ENCODE measurements around the gene TADA3.
A peak's percentile ranks its signal among the peaks of the same experiment; 100 is the strongest.

The TADA3 gene, protein sequence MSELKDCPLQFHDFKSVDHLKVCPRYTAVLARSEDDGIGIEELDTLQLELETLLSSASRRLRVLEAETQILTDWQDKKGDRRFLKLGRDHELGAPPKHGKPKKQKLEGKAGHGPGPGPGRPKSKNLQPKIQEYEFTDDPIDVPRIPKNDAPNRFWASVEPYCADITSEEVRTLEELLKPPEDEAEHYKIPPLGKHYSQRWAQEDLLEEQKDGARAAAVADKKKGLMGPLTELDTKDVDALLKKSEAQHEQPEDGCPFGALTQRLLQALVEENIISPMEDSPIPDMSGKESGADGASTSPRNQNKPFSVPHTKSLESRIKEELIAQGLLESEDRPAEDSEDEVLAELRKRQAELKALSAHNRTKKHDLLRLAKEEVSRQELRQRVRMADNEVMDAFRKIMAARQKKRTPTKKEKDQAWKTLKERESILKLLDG

GRCh38 chr3:9792405-9793160 is at the start of gene TADA3, which contains the start of gene ARPC4:
TADA3 (minus strand) TSS chr3:9792473; CDS start chr3:9791466, 1,007 bp downstream.
ARPC4 (plus strand) TSS chr3:9793082; CDS start chr3:9793122, 40 bp downstream.
- peak; percentile 93 for DNase-seq

DNA sequence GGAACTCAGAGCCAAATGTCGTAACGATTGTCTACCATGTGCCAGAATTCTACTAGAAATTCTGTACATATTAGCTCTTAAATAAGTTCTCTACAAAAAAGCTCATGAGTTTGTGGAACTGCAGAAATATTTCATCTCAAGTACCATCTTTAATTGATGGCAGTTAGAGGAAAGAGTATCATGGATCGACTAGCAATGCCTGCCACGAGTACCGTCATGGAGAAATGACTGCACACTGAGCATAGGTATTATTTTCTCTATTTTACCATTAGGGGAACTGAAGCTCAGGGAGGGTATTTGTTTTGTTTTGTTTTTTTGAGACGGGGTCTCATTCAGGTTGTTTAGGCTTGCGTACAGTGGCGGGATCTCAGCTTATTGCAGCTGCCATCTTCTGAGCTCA is 48.7 kb upstream of the TADA3 start:
- no peak for DNase-seq

DNA sequence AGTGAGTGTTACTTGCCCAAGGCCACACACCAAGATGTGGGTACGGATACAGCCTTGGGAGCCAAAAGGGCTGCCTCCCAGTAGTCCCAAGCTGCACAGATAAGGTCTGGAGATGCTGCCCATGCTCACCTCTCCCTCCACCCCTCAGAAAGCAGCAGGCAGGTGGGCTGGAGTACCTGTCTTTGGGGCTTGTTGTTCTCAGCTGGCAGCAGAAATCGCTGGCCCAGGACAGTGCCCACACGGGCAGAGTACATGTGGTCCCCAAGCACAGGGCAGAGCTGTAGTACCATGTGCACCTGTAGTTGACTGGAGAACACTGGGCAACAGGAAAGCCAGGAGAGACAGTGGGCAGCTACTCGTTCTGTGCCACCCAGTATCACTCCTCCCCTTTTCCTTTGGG is 46.6 kb upstream of the TADA3 start:
- no peak for DNase-seq

GRCh38 chr3:9837701-9838582 is 45.7 kb upstream of the TADA3 start:
- no peak for DNase-seq

DNA sequence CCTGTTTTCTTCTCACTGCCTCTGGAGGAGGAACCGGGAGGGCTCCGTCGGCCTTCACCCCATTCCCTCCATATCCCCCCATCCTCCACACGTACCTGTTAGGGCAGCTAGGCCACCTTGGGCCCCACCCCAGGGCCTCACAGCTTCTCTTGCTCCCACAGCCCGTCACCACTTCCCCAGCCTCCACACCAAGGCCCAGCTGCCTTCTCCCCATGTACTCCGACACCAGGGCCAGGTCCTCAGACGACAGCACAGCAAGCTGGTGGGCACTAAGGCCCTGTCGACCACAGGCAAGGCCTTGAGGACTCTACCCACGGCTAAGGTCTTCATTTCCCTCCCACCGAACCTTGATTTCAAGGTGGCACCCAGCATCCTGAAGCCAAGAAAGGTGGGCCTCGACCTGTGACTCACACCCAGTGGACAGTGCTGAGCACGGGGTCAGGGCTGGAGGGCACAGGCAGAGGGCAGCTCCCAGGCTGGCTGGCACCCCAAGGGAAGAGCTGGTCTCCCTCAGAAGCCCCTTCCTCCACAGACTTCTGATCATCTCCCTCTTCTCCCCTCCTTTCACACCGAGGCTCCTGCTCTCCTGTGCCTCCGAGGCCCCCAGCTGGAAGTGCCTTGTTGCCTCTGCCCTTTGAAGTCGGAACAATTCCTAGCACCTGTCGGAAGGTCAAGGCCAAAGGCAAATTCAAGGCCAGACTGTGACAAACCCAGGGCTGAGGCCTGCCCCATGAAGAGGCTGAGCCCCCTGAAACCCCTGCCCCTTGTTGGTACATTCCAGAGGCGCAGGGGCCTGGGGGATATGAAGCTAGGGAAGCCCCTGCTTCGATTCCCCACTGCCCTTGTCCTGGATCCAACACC is 42.5 kb upstream of the TADA3 start:
- DNase-seq = no peak

DNA sequence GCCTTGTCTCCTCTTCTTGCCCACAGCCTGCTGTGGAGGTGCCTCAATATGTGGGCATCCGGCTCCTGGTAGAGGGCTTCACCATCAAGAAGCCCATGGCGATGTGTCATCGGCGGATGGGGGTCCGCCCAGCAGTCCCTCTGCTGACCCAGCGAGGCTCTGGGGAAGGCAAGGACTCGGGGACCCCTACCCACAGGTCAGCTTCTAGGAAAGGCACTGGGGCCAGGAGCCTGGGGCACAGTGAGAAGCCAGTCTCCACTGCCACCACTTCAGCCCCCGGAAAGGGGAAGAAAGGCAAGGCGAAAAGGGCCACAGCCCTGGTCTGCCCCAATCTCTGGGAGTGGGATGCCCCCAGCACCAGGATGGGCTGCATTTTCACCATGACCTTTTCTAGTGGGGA is 40.8 kb upstream of the TADA3 start:
- no peak for DNase-seq

- no peak for DNase-seq
Observed at GRCh38 chr3:9831253-9831652, 39.0 kb upstream of the TADA3 start.

GRCh38 chr3:9828801-9829755 is 36.8 kb upstream of the TADA3 start:
- no peak for DNase-seq

- DNase-seq = peak; percentile 31
Observed at GRCh38 chr3:9826815-9827573, 34.7 kb upstream of the TADA3 start.

DNA sequence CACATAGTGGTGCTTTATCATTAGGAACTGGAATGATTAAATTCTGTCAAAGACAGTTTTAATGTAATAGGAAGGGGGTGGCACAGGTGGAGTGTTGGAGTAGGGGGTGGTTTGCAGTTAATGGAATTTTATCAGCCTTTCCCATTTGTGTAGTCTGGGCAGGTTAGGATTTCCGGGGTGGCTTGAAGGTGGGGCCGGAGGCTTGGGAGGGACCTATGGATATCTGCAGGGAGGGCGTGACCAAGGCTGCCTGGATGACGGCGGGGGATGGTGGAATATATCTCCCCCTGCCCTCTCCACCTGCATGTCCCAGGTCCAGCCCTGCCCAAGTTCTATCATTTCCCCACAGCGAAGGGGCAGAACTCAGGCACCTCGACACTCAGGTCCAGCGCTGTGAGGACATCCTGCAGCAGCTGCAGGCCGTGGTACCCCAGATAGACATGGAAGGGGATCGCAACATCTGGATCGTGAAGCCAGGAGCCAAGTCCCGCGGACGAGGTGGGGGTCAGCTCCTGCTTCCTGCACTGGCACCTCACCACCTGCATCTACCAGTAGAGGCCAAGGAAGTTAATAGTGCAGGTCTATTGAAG is 33.3 kb upstream of the TADA3 start:
- DNase-seq = no peak

- no peak for DNase-seq
Observed at GRCh38 chr3:9820946-9821345, 28.7 kb upstream of the TADA3 start.

DNA sequence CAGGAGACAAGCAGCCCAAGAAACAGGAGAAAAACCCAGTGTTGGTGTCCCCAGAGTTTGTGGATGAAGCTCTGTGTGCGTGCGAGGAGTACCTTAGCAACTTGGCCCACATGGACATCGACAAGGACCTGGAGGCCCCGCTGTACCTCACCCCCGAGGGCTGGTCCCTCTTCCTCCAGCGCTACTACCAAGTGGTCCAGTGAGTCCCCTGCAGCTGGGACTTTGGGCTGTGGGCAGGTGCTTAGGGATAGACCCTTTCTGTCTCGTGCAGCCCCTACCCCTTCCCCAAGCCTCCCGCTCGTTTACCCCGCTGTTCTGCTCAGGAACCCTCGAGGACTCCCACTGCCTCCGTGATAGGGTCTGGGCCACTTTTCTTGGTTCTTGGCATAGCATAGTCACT is 28.3 kb upstream of the TADA3 start:
- DNase-seq = no peak

- DNase-seq = no peak
Observed at GRCh38 chr3:9818666-9819335, 26.5 kb upstream of the TADA3 start.

- no peak for DNase-seq
Observed at GRCh38 chr3:9817436-9817835, 25.2 kb upstream of the TADA3 start.

- no peak for DNase-seq
Observed at GRCh38 chr3:9815986-9816385, 23.7 kb upstream of the TADA3 start.

- no peak for DNase-seq
Observed at GRCh38 chr3:9812870-9813483, 20.7 kb upstream of the TADA3 start.

- DNase-seq = no peak
Observed at GRCh38 chr3:9810846-9811245, 18.6 kb upstream of the TADA3 start.

DNA sequence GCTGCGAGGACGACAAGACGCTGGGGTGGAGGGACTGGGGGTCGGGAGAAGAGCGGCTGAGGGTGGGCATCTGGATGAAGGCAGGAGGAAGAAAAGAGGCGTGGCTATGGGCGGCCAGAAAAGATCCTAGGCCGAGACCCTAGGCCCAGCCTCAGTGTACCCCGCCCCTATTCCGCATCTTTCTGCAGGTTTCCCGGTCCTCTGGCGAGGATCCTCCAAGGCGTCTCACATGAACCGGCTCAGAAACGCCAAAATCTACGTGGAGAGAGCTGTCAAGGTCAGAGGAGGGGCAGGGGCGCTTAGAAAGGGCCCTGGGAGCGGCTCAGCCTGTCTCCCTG is 18.1 kb upstream of the TADA3 start:
- no peak for DNase-seq

Data from CD4-positive, alpha-beta T cell treated with Interleukin-10 for 1 hour (primary cell).